GM18517 (cell line): Measurements from ENCODE around the gene PPP6R2.
A peak's percentile ranks its signal among the peaks of the same experiment; 100 is the strongest.

Source experiments
- ATAC-seq: cut with Tn5 transposase; IDR thresholded peaks from one replicate; pipeline ENCODE4 v1.9.1; 2021; ENCODE audit warnings: mild to moderate bottlenecking, moderate library complexity; ENCODE audit not compliant: unreplicated experiment

Gene PPP6R2, protein sequence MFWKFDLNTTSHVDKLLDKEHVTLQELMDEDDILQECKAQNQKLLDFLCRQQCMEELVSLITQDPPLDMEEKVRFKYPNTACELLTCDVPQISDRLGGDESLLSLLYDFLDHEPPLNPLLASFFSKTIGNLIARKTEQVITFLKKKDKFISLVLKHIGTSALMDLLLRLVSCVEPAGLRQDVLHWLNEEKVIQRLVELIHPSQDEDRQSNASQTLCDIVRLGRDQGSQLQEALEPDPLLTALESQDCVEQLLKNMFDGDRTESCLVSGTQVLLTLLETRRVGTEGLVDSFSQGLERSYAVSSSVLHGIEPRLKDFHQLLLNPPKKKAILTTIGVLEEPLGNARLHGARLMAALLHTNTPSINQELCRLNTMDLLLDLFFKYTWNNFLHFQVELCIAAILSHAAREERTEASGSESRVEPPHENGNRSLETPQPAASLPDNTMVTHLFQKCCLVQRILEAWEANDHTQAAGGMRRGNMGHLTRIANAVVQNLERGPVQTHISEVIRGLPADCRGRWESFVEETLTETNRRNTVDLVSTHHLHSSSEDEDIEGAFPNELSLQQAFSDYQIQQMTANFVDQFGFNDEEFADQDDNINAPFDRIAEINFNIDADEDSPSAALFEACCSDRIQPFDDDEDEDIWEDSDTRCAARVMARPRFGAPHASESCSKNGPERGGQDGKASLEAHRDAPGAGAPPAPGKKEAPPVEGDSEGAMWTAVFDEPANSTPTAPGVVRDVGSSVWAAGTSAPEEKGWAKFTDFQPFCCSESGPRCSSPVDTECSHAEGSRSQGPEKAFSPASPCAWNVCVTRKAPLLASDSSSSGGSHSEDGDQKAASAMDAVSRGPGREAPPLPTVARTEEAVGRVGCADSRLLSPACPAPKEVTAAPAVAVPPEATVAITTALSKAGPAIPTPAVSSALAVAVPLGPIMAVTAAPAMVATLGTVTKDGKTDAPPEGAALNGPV

DNA sequence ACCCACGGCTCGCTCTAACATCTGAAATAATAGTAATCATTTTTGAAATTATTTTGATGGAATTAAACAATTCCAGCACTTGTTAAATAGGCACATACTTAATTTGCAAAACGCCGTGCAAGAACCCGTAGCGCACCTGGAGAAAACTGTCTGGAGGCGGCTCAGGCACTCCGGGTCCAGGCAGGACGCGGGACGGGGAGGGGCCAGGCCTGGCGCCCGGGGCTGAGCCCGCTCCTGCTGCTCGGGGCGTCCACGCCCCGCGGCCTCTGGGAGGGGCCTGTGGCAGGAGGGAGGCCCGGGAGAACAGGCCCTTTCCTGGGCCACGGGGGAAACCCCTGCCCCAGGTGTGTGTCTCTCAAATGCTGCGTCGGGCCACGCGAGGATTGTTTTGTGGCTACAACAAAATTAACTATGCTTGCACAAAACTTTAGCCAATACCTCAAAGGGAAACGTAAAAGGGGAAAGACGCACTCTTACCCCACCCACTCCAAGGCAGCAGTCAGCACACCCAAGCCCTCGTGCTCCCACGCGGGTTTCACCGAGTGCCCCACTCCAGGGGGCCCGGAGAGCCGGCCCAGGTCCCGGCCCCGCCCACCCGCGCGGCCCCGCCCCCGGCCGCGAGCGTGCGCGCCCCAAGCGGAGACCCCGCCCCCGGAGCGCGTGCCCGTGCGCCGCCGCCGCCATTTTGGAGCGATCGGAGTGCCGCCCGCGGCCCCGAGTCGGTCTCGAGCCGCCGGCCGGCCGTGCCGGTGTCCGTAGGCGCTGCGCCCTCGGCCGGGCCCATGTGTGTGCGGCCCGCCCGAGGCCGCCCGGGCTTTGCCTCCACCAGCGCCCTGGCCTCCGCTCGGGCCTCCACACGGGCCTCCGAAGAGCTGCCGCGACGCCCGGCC lies at the start of gene PPP6R2:
TSS of gene PPP6R2 (plus strand) at position 677 of the 890 bp plus-strand sequence. CDS start 50,582 bp downstream, outside the sequence.
- ATAC-seq = peak; percentile 65

DNA sequence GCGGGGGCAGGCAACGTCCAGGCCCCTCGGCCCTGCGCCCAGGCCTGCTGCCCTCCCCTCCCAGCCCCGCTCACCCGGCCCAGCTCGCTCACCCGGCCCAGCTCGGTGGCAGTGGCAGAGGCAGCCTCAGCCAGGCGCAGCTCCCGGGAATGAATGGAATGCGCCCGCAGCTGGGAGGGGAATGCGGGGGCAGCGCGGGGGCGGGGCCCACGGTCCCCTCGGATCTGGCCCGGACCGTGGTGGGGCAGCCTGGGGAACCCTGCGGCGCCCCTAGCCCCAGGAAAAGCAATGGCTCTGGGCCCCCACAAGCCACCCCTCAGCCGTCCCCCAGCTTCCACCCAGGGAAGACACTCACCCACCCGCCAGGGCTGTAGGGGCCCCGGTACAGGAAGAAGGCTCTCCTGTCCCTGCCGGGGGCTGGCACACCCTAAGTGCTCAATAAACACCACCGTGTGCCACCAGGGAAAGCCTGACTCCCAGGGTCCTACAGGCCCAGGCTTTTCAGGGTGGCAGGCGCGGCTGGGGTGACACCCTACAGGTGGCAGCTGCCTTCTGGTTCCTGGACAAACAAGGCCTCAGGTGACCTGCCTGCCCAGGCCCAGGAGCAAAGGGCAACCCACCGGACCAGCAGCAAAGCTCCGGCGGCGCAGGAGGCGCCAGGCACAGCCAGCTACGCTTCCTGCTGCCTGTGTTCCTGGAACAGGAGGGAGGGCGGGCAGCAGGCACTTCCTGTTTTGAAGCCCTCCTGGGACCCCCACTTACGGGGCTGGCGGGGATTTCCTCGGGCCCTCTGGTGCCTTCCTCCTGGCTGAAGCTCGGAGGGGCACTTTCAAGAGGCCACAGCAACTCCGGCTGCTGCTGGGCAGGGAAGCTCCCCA lies 49.4 kb upstream of the PPP6R2 start:
- ATAC-seq = no peak

DNA sequence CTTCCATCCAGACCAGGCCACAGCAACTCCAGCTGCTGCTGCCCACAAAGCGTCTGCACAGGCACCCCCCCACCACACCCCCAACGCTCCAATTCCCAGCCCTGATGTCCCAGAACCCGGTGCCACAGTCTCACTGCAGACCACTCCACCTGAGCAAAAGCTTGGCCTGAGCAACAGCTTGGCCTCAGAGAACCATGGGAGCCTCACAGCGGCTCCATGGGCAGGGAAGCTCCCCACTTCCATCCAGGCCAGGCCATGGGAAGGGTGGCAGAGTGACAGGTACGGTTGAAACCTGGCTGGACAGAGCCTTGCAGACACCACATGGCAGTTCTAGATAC lies 48.8 kb upstream of the PPP6R2 start:
- ATAC-seq = no peak

DNA sequence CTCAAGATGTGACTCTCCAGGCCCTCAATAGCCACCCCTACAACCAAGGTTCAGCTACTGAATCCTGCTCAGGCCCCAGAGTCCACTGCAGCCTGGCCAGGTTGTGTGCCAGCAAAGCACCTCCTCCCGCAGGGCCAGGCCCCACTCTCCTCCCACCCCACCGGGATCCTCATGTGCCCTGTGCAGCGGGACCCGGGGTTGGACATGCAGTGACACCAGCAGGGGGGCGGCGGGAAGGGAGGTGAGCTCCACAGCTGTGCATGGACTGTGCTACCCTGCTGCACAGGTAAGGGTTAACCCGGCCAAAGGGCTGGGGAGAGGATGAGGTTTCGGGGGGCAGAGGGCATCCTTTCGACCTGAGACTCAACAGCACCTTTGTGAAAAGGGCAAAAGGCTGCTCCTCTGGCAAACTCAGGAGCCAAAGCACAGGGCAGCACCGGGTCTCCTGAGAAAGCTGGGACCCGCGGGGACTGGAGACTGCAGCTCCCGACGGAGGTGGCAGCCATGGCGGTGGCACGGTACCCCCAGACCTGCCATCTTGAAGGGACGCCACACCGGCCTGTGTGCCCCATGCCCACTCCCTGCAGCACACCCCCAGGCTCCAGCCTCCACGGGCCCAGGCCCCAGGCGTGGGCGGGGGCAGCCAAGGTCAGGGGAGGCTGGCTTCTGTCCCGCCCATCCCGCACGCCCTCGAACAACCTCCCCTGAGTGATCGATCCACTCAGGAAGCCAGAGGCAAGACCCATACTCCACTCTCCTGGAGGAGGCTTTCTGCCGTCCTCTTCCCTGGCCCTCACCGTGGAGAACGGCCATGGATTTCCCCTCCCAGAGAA lies 46.3 kb upstream of the PPP6R2 start:
- no peak for ATAC-seq

DNA sequence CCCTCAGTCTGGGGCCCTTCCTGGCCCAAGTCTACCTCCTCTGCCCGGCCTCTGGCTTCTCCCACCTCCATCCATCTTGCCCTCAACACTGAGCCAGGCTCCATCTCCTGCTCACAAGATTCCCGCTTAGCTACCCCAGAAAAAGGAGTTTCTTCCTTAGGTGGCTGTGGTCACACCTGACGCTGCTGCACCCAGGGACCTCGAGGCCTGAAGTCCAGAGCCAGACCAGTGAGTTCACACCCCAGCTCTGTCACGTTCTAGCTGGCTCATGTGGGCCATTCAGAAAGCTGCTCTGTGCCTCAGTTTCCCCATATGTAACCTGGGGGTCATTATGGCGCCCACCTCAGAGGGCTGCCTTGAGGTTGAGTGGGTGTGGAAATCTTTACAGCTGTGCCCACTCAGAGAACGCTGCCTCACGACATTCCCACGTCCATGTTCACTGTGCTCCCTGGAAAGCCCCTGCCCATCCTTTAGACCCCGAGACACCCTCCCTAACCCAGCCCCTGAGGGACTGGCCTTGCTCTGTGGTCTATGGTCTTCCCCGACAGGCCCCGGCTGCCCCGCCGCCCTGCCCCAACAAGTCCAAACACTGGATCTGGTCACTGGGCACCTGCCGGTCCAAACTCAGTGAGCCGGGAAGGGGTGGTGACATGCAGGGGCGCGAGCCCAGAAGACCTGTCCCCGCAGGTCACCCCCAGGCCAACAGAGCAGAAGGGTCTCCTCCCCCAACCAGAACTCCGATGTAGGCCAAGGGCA lies 45.4 kb upstream of the PPP6R2 start:
- no peak for ATAC-seq

DNA sequence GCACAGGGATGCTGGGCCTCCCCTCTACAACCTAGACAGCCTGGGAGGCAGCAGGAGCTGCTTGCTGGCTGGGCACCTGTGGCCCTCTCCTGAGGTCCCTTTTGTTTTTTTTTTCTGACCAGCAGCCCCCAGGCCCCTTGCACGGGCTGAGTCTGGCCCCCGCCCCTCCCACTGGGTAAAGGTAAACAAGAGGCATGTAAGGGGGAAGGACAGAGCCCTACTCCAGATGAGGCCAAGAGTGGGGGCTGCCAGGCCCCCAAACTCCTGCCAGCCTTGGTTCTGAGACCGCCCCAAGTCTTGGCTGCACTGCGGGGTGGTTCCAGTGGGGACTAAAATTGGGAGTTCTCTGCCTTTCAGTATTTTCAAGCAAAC lies 44.9 kb upstream of the PPP6R2 start:
- no peak for ATAC-seq

DNA sequence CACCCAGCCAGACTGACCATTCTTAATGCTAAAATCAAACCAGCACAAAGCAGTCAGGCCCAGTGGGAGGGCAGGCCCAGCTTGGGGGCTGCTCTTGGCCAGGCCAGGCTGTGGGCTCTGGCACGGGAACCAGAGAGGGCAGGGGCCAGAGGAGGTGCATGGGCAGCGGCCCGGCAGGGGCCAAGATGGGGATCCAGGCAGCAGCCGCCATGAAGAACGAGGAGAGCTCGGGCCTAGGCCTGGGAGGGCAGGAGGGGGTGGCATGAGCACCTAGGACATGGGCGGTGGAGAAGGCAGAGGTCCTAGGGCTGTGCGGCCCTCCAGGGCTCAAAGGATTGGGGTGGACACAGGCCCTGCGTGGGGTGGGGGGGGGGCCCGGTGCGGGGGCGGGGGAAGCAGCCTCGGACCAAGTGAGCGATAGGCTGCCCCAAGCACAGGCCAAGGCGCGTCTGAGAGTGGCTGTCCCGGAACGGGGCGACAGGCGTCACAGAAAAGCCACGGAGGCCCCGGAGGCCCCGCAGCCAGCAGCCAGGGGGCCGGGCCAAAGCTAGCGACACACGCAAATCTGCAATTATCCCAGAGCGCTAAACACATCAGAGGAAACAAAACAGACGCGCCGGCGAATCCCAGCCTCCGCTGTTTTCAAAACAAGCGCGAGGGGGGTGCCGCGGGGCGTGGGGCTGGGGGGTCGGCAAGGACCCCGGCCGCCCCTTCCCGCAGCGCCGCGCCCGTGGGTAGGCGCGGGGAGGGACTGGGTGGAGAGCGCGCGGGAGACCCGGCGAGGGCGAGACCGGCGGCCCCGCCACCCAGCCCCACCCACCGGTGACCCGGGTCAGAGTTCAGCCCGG lies 44.0 kb upstream of the PPP6R2 start:
- ATAC-seq = no peak

DNA sequence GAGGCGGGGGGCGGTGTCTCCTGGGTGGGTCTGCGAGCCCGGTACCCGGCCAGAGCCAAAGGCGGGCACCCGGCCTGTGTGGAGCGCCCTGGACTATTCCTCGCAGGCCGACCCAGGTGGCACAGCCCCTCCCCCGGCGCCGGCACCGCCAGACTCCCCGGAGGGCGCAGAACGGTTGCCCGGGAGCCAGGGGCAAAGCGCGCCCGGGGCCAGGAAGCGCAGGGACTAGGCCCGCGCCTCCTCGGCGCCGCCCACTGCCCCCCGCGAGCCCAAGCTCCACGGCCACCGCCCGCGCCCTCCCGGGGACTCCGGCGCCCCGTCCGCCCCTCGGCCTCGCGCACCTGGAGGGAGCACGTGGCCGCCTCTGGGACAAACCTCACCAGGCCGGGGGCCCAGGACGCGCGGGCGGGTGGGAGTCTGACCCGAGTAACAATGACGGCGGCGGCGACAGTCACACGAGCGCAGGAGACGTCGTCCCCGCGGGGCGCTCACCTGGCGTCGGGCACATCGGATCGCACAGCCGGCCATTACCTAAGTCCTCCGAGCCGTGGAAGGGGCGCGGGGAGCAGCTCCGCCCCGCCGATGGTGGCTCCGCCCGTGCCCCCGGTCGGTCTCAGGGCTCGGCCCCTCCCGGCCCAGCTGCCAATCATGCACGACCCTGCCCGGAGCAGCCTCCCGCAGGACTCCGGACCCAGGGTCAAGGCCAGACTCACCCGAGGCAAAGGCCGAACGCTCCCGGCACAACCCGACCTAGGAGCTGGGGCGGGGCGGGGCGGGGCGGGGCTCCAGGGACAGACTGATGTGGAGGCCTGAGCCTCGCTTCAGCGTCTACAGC lies 43.1 kb upstream of the PPP6R2 start:
- ATAC-seq = no peak

DNA sequence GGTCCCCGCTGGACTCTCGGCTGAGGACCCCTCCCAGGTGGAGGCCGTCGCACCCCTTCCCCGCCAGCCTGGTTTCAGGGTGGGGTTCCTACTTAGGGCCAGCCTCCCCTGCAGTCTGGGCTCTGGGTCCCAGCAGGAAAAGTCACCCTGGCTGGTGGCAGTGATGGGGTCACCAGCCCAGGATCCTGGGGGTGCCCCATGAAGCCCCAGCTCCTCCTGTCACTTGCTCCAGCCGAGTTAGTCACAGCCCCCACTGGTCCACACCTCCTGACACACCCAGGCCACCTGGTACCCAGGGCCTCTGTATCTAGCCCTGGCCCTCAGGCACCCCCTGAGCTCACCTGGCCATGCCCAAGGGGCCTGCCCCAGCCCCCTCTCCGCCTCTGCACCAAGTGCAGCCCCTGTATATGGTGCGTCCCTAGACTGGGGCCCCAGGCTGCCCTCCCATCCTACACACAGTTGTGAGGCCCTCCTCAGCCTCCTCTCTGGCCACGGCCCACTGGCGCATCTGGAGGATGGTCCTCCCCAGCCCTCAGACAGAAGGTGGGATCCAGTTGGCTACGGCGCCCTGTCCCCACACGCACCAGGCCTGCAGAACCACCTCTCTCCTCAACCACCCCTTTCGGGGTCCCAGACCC lies 42.4 kb upstream of the PPP6R2 start:
- no peak for ATAC-seq

DNA sequence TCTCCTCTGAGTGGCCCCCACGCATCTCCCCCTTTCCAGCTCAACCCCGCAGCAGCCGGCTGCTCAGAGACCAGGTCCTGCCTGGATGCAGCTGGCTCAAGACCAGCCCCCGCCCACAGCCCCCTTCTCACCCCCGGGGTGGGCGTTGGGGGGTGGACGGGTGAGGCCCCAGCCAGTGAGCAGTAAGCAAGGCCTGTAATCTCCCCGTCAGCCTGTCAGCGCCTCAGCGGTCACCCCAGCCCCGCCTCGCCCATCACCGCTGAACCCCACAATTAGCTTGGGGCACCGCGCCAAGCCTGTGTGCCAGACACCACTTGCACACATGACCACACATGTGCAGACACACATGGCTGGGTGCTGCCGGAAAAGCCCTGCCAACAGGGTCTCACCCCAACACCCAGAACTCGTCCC lies 41.5 kb upstream of the PPP6R2 start:
- no peak for ATAC-seq

DNA sequence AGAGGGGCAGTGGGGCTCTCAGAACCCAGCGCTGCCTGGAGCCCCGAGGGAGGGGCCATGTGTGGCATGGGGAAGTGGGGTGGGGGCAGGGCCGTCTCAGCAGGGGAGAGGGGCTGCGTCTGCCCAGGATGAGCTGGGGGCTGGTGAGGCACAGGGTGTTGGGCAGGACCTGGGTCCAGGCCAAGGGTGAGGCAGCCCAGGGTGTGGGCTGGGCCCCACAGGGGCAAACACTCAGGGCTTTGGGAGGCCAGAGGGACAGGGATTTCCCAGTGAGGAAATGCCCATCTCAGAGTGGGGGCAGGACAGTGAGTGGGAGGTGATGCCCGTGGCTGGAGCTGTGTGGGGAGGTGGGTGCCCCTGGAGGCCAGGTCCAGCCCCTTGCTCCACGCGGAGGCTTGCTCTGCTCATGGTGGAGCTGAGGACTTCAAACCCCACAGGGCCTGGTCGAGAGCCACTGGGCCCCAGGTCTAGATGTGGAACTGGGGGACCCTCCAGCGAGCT lies 41.0 kb upstream of the PPP6R2 start:
- ATAC-seq = no peak

DNA sequence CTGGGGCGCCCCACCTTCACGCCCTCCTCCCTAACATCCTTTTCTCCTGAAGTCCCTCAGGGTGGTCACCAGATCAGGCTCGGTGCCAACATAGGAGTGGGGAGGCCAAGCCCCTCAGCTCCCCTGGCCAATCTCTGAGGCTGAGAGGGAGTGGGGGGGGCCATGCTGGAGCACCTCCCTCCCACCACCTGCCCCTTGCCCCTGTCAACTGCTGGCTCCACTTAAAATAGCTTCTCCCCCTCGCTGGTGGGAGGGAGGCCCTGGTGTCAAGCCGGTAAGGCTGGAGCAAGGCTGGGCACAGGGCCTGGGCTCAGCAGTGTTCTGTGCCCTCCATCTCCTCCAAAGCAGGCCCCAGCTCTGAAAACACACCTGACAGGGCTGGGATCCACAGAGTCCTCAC lies 40.6 kb upstream of the PPP6R2 start:
- no peak for ATAC-seq

DNA sequence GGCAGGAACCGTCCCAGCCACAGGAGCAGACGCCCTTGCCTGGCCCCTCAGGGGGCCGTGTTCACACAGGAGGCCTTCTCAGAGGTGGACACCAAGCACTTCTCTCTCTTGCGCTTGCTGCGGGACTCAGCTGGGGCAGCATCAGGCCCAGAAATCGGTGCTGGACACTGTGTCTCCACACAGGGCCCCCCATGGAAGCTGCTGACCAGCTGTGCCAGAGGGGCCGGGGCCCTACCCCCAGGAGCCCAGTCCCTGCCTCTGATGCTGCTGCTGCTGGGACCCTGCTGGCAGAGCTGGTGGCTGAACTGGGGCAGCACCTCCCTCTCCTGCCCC lies 39.6 kb upstream of the PPP6R2 start:
- no peak for ATAC-seq

DNA sequence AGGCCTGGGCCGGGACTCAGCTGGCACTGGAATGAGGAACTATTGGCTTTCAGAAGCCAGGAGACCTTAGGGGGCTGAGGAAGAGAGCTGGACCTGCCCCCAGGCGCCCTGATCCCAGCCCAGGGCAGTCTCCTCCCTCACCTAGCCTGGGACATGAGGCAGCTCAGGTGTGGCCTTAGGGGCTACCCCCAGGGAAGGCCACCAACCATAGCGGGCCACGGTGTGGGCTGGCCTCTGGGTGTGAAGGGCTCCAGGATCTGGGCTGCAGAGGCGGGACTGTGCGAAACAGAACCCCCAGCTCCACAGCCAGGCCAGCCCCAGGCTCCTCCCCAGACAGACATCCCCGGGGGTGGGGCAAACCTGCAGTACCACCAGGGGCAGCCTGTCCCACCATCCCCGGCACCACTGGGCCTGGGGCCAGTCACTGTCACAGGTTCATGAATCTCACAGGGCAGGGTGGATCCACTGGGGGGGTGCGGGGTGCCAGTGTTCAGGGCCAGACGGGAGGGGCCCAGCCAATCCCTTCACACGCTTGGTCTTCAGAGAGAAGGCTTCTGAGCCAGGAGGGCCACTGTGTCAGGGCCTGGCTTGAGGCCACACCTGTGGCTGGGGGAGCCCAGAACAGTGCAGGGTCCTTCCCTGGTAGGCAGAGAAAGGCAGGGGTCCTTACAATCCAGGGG lies 39.1 kb upstream of the PPP6R2 start:
- ATAC-seq = no peak

DNA sequence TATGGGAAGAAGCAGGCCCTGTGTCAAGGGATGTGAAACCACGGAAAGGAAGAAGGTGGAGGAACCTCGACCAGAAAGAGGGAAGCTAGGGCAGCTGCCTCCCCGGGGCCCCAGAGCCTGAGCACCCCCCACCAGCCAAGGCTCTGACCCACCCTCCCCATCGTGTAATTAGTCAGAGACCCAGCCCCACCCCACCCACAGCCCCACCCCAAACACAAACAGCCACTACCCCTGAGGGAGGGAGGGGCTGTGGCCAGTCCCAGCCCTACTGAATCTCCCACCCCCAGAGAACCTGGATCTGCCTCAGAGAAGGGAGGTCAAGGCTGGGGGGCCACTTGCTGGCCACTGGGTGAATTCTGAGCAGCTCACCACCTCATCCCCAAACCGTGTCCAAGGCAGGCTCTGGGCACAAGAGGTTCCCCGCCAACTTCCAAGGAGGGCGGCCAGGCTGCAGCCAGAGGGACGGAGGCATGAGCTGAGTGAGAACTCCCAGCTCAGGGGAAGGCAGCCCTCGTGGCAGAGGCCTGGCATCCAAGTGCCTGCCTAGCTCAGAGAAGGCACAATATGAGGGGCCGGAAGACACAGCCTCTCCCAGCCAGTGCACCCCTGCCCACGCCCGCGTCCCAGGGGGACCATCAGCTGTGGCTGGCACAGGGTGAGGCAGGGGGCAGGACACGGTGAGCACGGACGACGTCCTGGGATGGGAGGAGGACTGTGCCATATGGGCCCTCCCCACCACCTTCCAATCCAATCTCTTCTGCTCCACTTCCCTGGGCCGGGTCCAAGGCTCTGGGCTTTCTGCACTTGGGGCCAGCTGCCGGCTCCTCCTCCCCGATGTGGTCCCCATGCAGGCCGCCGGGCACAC lies 38.4 kb upstream of the PPP6R2 start:
- ATAC-seq = no peak
